HK-2 (cell line): ENCODE results near the gene IL18R1.
"Not testable (repeated sequence)": the region's sequence is repeated elsewhere in the genome, so short reads cannot be mapped to it uniquely, and the experiment has no call there.

ENCODE experiments used
- DNase-seq: peaks from one replicate; pipeline ENCODE4 v3.0.0-alpha.2; 2018; ENCODE audit not compliant: unreplicated experiment

Gene IL18R1

GRCh38 chr2:102355526-102356380 lies at the start of gene IL18R1:
IL18R1 (plus strand) TSS chr2:102355796; CDS start chr2:102362661, 6,865 bp downstream.
- peak; percentile 81 for DNase-seq

GRCh38 chr2:102306125-102306524 lies 49.5 kb upstream of the IL18R1 start:
- no peak for DNase-seq

- DNase-seq, result no peak
Observed at GRCh38 chr2:102310964-102311640, 44.5 kb upstream of the IL18R1 start, which contains the start of gene IL1RL1. IL1RL1 (plus strand) TSS chr2:102311563; CDS start chr2:102338265, 26,702 bp downstream.

- no peak for DNase-seq
Observed at GRCh38 chr2:102313025-102313424, 42.6 kb upstream of the IL18R1 start.

GRCh38 chr2:102313471-102313870 lies 42.1 kb upstream of the IL18R1 start:
- no peak for DNase-seq

- no peak for DNase-seq
Observed at GRCh38 chr2:102313950-102314349, 41.6 kb upstream of the IL18R1 start.

- DNase-seq, result no peak
Observed at GRCh38 chr2:102315921-102316320, 39.7 kb upstream of the IL18R1 start.

GRCh38 chr2:102317715-102318114 lies 37.9 kb upstream of the IL18R1 start:
- no peak for DNase-seq

- no peak for DNase-seq
Observed at GRCh38 chr2:102318437-102318836, 37.2 kb upstream of the IL18R1 start.

- no peak for DNase-seq
Observed at GRCh38 chr2:102321941-102322719, 33.5 kb upstream of the IL18R1 start.

- DNase-seq, result not testable (repeated sequence)
Observed at GRCh38 chr2:102324914-102325313, 30.7 kb upstream of the IL18R1 start.

GRCh38 chr2:102331311-102331980 lies 24.1 kb upstream of the IL18R1 start:
- DNase-seq, result no peak

- no peak for DNase-seq
Observed at GRCh38 chr2:102334486-102334885, 21.1 kb upstream of the IL18R1 start.

- no peak for DNase-seq
Observed at GRCh38 chr2:102335871-102336366, 19.7 kb upstream of the IL18R1 start.

GRCh38 chr2:102336502-102336945 lies 19.1 kb upstream of the IL18R1 start:
- no peak for DNase-seq

- no peak for DNase-seq
Observed at GRCh38 chr2:102337012-102337411, 18.6 kb upstream of the IL18R1 start.

GRCh38 chr2:102337481-102338386 lies 17.9 kb upstream of the IL18R1 start:
- no peak for DNase-seq

- DNase-seq, result no peak
Observed at GRCh38 chr2:102340778-102341177, 14.8 kb upstream of the IL18R1 start.

- no peak for DNase-seq
Observed at GRCh38 chr2:102342888-102343287, 12.7 kb upstream of the IL18R1 start.

- DNase-seq, result no peak
Observed at GRCh38 chr2:102344397-102344796, 11.2 kb upstream of the IL18R1 start.
